ENCODE results near the gene ZBTB20. TPM values are rescaled to one million over a fixed set of nuclear protein-coding genes. Genes with fewer than 3 reads are reported as not detected.

Gene ZBTB20
- total RNA-seq, 1 donor from 2014 or later = 27.5 TPM

- peak; percentile 76 for TF ChIP-seq CTCF (IDR thresholded peaks at IDR 0.05; ENCODE audit: partially characterized antibody, unreplicated experiment)
- no peak overlapping the region for H3K4me3 Mint-ChIP-seq (ENCODE audit: unreplicated experiment)
- no peak overlapping the region for H3K27ac Mint-ChIP-seq (ENCODE audit: unreplicated experiment)
- H3K27me3 Mint-ChIP-seq (ENCODE audit: unreplicated experiment) = no peaks in the 10 kb centered on the region
- no peaks in the 10 kb centered on the region for H3K36me3 Mint-ChIP-seq (ENCODE audit: unreplicated experiment)
- no peaks in the 10 kb centered on the region for H3K9me3 Mint-ChIP-seq (ENCODE audit: unreplicated experiment)
- H3K4me1 Mint-ChIP-seq (ENCODE audit: low read depth, unreplicated experiment) = no peaks in the 10 kb centered on the region
- DNase-seq = no peak
These were observed 619.9 kb downstream of the ZBTB20 start for GRCh38 chr3:114527036-114527644.

GRCh38 chr3:114525278-114525677 is 621.8 kb downstream of the ZBTB20 start:
- H3K27me3 Mint-ChIP-seq (ENCODE audit: unreplicated experiment) = no peaks in the 10 kb centered on the region
- no peaks in the 10 kb centered on the region for H3K4me1 Mint-ChIP-seq (ENCODE audit: low read depth, unreplicated experiment)
- no peak for DNase-seq
- no peaks in the 10 kb centered on the region for H3K36me3 Mint-ChIP-seq (ENCODE audit: unreplicated experiment)
- no peaks in the 10 kb centered on the region for H3K9me3 Mint-ChIP-seq (ENCODE audit: unreplicated experiment)
- TF ChIP-seq CTCF (IDR thresholded peaks at IDR 0.05; ENCODE audit: partially characterized antibody, unreplicated experiment) = no peak
- no peak overlapping the region for H3K27ac Mint-ChIP-seq (ENCODE audit: unreplicated experiment)
- H3K4me3 Mint-ChIP-seq (ENCODE audit: unreplicated experiment) = no peak overlapping the region

- Mint-ChIP-seq H3K4me1 (ENCODE audit: low read depth, unreplicated experiment) (no peaks in the 10 kb centered on the region), H3K27me3 (ENCODE audit: unreplicated experiment) (no peaks in the 10 kb centered on the region), H3K4me3 (ENCODE audit: unreplicated experiment) (no peak overlapping the region), H3K9me3 (ENCODE audit: unreplicated experiment) (no peaks in the 10 kb centered on the region), H3K27ac (ENCODE audit: unreplicated experiment) (no peak overlapping the region), H3K36me3 (ENCODE audit: unreplicated experiment) (no peaks in the 10 kb centered on the region)
- DNase-seq = no peak
- TF ChIP-seq CTCF (IDR thresholded peaks at IDR 0.05; ENCODE audit: partially characterized antibody, unreplicated experiment) = no peak
These were observed 627.7 kb downstream of the ZBTB20 start for GRCh38 chr3:114519415-114519814.

GRCh38 chr3:114518206-114518808 is 628.8 kb downstream of the ZBTB20 start:
- TF ChIP-seq CTCF (IDR thresholded peaks at IDR 0.05; ENCODE audit: partially characterized antibody, unreplicated experiment) = no peak
- Mint-ChIP-seq H3K9me3 (ENCODE audit: unreplicated experiment) (no peaks in the 10 kb centered on the region), H3K27ac (ENCODE audit: unreplicated experiment) (no peak overlapping the region), H3K36me3 (ENCODE audit: unreplicated experiment) (no peaks in the 10 kb centered on the region), H3K4me1 (ENCODE audit: low read depth, unreplicated experiment) (no peaks in the 10 kb centered on the region), H3K27me3 (ENCODE audit: unreplicated experiment) (no peaks in the 10 kb centered on the region), H3K4me3 (ENCODE audit: unreplicated experiment) (no peak overlapping the region)
- no peak for DNase-seq

- Mint-ChIP-seq H3K4me1 (ENCODE audit: low read depth, unreplicated experiment) (no peaks in the 10 kb centered on the region), H3K27ac (ENCODE audit: unreplicated experiment) (no peak overlapping the region), H3K4me3 (ENCODE audit: unreplicated experiment) (no peak overlapping the region), H3K36me3 (ENCODE audit: unreplicated experiment) (no peaks in the 10 kb centered on the region), H3K9me3 (ENCODE audit: unreplicated experiment) (no peaks in the 10 kb centered on the region), H3K27me3 (ENCODE audit: unreplicated experiment) (no peaks in the 10 kb centered on the region)
- no peak for TF ChIP-seq CTCF (IDR thresholded peaks at IDR 0.05; ENCODE audit: partially characterized antibody, unreplicated experiment)
- no peak for DNase-seq
These were observed 636.9 kb downstream of the ZBTB20 start for GRCh38 chr3:114510201-114510600.
